Psoas muscle (tissue), 8 donors: Measurements from ENCODE around the gene C1orf116. TPM values are rescaled to one million over a fixed set of nuclear protein-coding genes. Genes with fewer than 3 reads are reported as not detected.

ENCODE experiments used
- ATAC-seq, 4 donors: fragments of 200-7000 bp; cut with Tn5 transposase; one replicate each; pipeline ENCODE4 v1.9.1; 2020; ENCODE audit warnings: moderate library complexity in 3 of 4, mild to moderate bottlenecking in 2 of 4
- DNase-seq, 2 donors: peaks; one replicate each; pipeline ENCODE4 v3.0.0-alpha.2; 2020
- H3K27ac ChIP-seq: fragments of 200-600 bp; one replicate; pipeline ENCODE4 v1.8.0; 2022
- H3K27me3 ChIP-seq, 3 donors: fragments of 200-600 bp in 1 of 3; one replicate each; pipeline versions ENCODE4 v1.6.1 to v1.8.0; 2013 to 2022; ENCODE audit warnings: low read length in 2 of 3, mild to moderate bottlenecking in 2 of 3, moderate library complexity in 1 of 3; ENCODE audit not compliant: insufficient read depth in 3 of 3
- H3K36me3 ChIP-seq, 2 donors: fragments of 200-600 bp in 1 of 2; one replicate each; pipeline versions ENCODE4 v1.6.1 to v1.8.0; 2013 to 2022; ENCODE audit warnings: low read depth in 1 of 2, mild to moderate bottlenecking in 1 of 2, moderate library complexity in 1 of 2; ENCODE audit not compliant: insufficient read depth in 1 of 2
- H3K4me1 ChIP-seq: fragments of 200-600 bp; one replicate; pipeline ENCODE4 v1.8.0; 2022
- H3K4me3 ChIP-seq: fragments of 200-600 bp; one replicate; pipeline ENCODE4 v1.8.0; 2022; ENCODE audit warnings: mild to moderate bottlenecking
- H3K9me3 ChIP-seq: fragments of 200-600 bp; one replicate; pipeline ENCODE4 v1.8.0; 2022
- whole genome bisulfite sequencing, 3 donors: extraction: QIAGEN DNeasy Blood & Tissue Kit; methylation state at CpG; one replicate each; pipeline versions ENCODE4 v1.1.6 to v1.1.7; 2013; 5-methylcytosine and 5-hydroxymethylcytosine counted together
- intact Hi-C, 2 donors: fragments of 100-400 bp; cut with DNase I; formaldehyde crosslinking; loops; one replicate each; pipeline versions ENCODE4 v1.11.0 to v1.14.2; 2022
- polyA plus RNA-seq, 3 donors: library from polyadenylated mRNA; stranded (reverse); fragments of 200-250 nt; gene quantifications; one replicate each; pipeline ENCODE4 v1.2.3, GENCODE V29; 2013
- total RNA-seq, 4 donors: library from RNA; stranded (reverse); fragmentation: NEBNext Ultra II Directional in 2 of 4; extraction: Animal tissue kit (Norgen Biotek cat#: 25700) in 2 of 4; gene quantifications; one replicate each; pipeline versions ENCODE4 v1.2.1 to v1.2.4, GENCODE V29; 2021 to 2023
- TF ChIP-seq, protein P1 (sequence below): fragments of 200-600 bp; IDR thresholded peaks from one replicate; pipeline ENCODE4 v1.8.0; 2022; ENCODE audit warnings: antibody characterized with exemption
- donor health status: healthy with polysubstance abuse.
- donor health status: DM: no; HTN: no; CAD: no; lungs with moderate emphysema.
- donor health status: Bipolar disorder and iron deficiency.
- donor health status: healthy.
- donor health status: DM: yes; HTN: yes; CAD: no.
- donor health status: DM: no; HTN: no; CAD: no.
- donor health status: DM: no; HTN: no; CAD: no.
- donor health status: DM: yes; HTN: yes; CAD: no.

C1orf116 gene
- total and polyA plus RNA-seq, 7 donors, result 0.12 to 1.4 (median 0.35) TPM

- DNase-seq (no peak), ATAC-seq (no peak)
- Histone ChIP-seq H3K27me3 (peaks cover 0 to 5% (median 0%) of the 10 kb centered on the region in 3 donors), H3K9me3 (no peaks in the 10 kb centered on the region), H3K36me3 (no peaks in the 10 kb centered on the region), H3K27ac (no peak overlapping the region), H3K4me1 (no peaks in the 10 kb centered on the region), H3K4me3 (no peak overlapping the region)
- WGBS, 3 donors, result 93 to 96% (median 94%) methylated on average over 10 of the region's 10 CpGs
- intact Hi-C loops, result no loop called here
- TF ChIP-seq, protein P1, sequence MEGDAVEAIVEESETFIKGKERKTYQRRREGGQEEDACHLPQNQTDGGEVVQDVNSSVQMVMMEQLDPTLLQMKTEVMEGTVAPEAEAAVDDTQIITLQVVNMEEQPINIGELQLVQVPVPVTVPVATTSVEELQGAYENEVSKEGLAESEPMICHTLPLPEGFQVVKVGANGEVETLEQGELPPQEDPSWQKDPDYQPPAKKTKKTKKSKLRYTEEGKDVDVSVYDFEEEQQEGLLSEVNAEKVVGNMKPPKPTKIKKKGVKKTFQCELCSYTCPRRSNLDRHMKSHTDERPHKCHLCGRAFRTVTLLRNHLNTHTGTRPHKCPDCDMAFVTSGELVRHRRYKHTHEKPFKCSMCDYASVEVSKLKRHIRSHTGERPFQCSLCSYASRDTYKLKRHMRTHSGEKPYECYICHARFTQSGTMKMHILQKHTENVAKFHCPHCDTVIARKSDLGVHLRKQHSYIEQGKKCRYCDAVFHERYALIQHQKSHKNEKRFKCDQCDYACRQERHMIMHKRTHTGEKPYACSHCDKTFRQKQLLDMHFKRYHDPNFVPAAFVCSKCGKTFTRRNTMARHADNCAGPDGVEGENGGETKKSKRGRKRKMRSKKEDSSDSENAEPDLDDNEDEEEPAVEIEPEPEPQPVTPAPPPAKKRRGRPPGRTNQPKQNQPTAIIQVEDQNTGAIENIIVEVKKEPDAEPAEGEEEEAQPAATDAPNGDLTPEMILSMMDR, result no peak
Observed at GRCh38 chr1:207009182-207009850, 23.2 kb downstream of the C1orf116 start.

GRCh38 chr1:207007352-207008033 is 25.1 kb downstream of the C1orf116 start:
- H3K4me3 ChIP-seq, result no peak overlapping the region
- H3K27ac ChIP-seq, result no peak overlapping the region
- no peaks in the 10 kb centered on the region for H3K36me3 ChIP-seq
- intact Hi-C loops, result no loop called here
- no peaks in the 10 kb centered on the region for H3K27me3 ChIP-seq
- no peak for ATAC-seq
- H3K4me1 ChIP-seq, result no peaks in the 10 kb centered on the region
- no peaks in the 10 kb centered on the region for H3K9me3 ChIP-seq
- no peak for DNase-seq
- TF ChIP-seq, protein P1, result no peak
- WGBS, 3 donors, result 48 to 69% (median 61%) methylated on average over 5 of the region's 5 CpGs

DNA sequence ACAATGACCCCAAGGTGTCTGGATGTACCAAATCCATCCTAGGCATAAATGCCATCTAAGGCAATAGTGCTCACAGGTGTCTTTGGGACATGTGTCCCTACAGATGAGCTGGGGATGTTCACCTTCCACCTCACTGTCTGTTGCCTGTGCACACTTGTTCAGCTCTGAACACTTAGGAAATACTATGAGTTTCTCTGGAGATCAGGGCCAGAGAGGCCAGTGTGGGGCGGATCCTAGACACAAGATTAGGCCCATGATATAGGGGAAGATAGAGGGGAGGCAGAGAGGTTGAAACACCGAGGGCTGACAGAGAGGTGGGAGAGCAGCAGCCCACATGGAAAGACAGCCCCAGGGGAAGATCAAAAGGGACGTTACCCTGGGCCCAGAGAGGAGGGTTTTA is 25.6 kb downstream of the C1orf116 start:
- Histone ChIP-seq H3K27ac (no peak overlapping the region), H3K27me3 (no peaks in the 10 kb centered on the region), H3K9me3 (no peaks in the 10 kb centered on the region), H3K4me1 (no peaks in the 10 kb centered on the region), H3K36me3 (no peaks in the 10 kb centered on the region), H3K4me3 (no peak overlapping the region)
- TF ChIP-seq, protein P1, result no peak
- 68 to 76% (median 69%) methylated on average over 3 of the region's 3 CpGs for WGBS, 3 donors
- intact Hi-C loops, result no loop called here
- DNase-seq (no peak), ATAC-seq (no peak)

GRCh38 chr1:207006083-207006482 is 26.5 kb downstream of the C1orf116 start:
- Histone ChIP-seq H3K36me3 (no peaks in the 10 kb centered on the region), H3K9me3 (no peaks in the 10 kb centered on the region), H3K4me3 (no peak overlapping the region), H3K4me1 (no peaks in the 10 kb centered on the region), H3K27ac (no peak overlapping the region), H3K27me3 (no peaks in the 10 kb centered on the region)
- WGBS, 3 donors, result 90 to 95% (median 94%) methylated on average over 3 of the region's 3 CpGs
- TF ChIP-seq, protein P1, result no peak
- ATAC-seq, result no peak
- DNase-seq, result no peak
- intact Hi-C loops, result no loop called here
